Measurements from ENCODE around the gene PCDHGB2. TPM values are rescaled to one million over a fixed set of nuclear protein-coding genes. Genes with fewer than 3 reads are reported as not detected.

The PCDHGB2 gene
- total and polyA plus RNA-seq, 12 donors, result 0.10 to 6.3 (median 2.8) TPM

- peak overlapping the region in 1 of 4 donors; percentile 72 for H3K4me3 ChIP-seq
- WGBS, 4 donors, result 66 to 76% (median 72%) methylated on average over 5 of the region's 5 CpGs
- DNase-seq, result no peak
- no peaks in the 10 kb centered on the region for H3K27me3 ChIP-seq
- no peak for TF ChIP-seq CTCF (IDR thresholded peaks at IDR 0.05)
- no peak for TF ChIP-seq POLR2A (IDR thresholded peaks at IDR 0.05)
- intact Hi-C loops (cut with DNase I), result loop anchor here in 1 of 2 donors (10.0 kb wide), 1 partner anchor 95 kb away; the partner anchor contains the start of genes PCDHGA10 and PCDHGB7
- H3K9me3 ChIP-seq (replicated peaks in 1 of 3), result peaks cover 11 to 60% (median 25%) of the 10 kb centered on the region in 3 donors
- H3K27ac ChIP-seq, result no peak overlapping the region
- no peaks in the 10 kb centered on the region for H3K36me3 ChIP-seq (replicated peaks in 1 of 2)
- H3K4me1 ChIP-seq (replicated peaks in 1 of 2), result peaks cover 0 to 9% of the 10 kb centered on the region in 2 donors
Observed at GRCh38 chr5:141319699-141320098, 40.1 kb upstream of the PCDHGB2 start.

GRCh38 chr5:141320225-141321169, 39.3 kb upstream of the PCDHGB2 start, which contains the start of gene TAF7:
TSS of gene TAF7 (minus strand) at chr5:141320784. CDS start at chr5:141320044, 740 bp downstream.
- H3K9me3 ChIP-seq (replicated peaks in 1 of 3), result peaks cover 11 to 55% (median 17%) of the 10 kb centered on the region in 3 donors
- TF ChIP-seq POLR2A (IDR thresholded peaks at IDR 0.05), result peak; percentile 91 to 92
- peak; percentile 56 to 84 (median 71) for TF ChIP-seq CTCF (IDR thresholded peaks at IDR 0.05)
- peaks cover 0 to 9% of the 10 kb centered on the region in 2 donors for H3K4me1 ChIP-seq (replicated peaks in 1 of 2)
- peak within 1 kb of the TSS; percentile 13 to 79 (median 67) for H3K4me3 ChIP-seq
- DNase-seq, result peak; percentile 86 to 93 (median 89)
- WGBS, 4 donors, result 1 to 5% (median 2%) methylated on average over 43 to 67 of the region's 67 CpGs
- H3K36me3 ChIP-seq (replicated peaks in 1 of 2), result no peaks in the 10 kb centered on the region
- no peaks in the 10 kb centered on the region for H3K27me3 ChIP-seq
- intact Hi-C loops (cut with DNase I), result no loop called here
- peak within 1 kb of the TSS; percentile 77 to 96 (median 89) for H3K27ac ChIP-seq

GRCh38 chr5:141322261-141322660, 37.5 kb upstream of the PCDHGB2 start:
- WGBS, 4 donors, result 87 to 94% (median 92%) methylated on average over 3 of the region's 3 CpGs

More at GRCh38 chr5:141322261-141322660, 37.5 kb upstream of the PCDHGB2 start:
- DNase-seq, result no peak
- Histone ChIP-seq H3K27me3 (no peaks in the 10 kb centered on the region), H3K27ac (no peak overlapping the region), H3K4me3 (no peak overlapping the region), H3K36me3 (replicated peaks in 1 of 2) (no peaks in the 10 kb centered on the region), H3K9me3 (replicated peaks in 1 of 3) (peaks cover 8 to 39% (median 14%) of the 10 kb centered on the region in 3 donors), H3K4me1 (replicated peaks in 1 of 2) (peaks cover 0 to 9% of the 10 kb centered on the region in 2 donors)
- intact Hi-C loops (cut with DNase I), result no loop called here
- TF ChIP-seq POLR2A (IDR thresholded peaks at IDR 0.05) (no peak), CTCF (IDR thresholded peaks at IDR 0.05) (no peak)

Measured in adrenal gland (tissue), 12 donors.